Measurements from ENCODE around the gene PGAP1. TPM values are rescaled to one million over a fixed set of nuclear protein-coding genes. Genes with fewer than 3 reads are reported as not detected.

PGAP1 gene
- polyA plus RNA-seq, 4 donors, result 25.6 to 33.9 (median 29.2) TPM

- no peak for DNase-seq (ENCODE audit: low read depth in 4 of 4, low spot score in 3 of 4)
Observed at GRCh38 chr2:196804381-196804780, 122.1 kb downstream of the PGAP1 start.

DNA sequence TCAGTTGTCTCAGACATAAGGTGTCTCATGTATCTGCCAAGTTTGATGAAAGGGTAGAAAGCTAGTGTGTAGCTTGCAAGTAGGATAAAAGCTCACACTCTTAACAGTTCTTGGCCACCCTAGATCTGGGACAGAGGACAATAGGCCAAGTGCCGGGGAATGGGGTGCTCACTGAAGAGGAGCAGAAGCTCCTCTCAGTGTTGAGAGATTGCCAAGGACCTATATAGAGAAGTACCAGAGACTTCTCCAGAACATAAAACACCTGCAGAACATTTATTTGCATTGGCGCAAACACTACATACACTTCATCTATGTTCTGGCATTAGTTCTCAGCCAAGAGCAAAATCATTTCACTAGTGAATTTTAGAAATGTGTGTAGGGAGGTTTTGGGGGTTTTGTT, 124.1 kb downstream of the PGAP1 start:
- DNase-seq (ENCODE audit: low read depth in 4 of 4, low spot score in 3 of 4), result no peak

DNA sequence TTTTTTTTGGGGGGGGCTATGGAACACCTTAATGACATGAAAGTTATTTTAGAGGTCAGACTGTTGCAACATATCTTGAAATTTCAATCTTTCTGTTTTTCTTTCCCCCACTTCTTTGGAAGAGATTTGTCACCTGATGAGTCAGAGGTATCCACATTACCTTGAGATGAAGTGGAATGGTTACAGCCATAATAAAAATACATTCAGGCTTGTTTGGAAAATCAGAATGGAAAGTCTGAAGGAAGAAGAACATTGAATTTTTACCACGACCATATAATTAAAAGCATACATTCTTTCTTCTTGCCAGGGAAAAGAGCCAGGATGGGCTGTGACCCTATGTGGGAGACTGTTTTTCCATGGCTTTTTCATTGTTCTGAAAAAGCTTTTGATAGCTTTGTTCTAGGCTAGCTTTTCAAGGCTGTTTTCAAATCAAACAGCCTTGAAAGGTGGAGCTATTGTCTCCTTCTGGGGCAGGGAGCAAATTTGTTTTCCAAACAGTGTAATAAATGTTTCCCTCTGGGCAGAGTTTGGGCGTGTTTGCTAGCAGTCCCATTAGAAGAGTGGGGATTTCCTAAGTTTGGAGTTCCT, 124.7 kb downstream of the PGAP1 start:
- DNase-seq (ENCODE audit: low read depth in 4 of 4, low spot score in 3 of 4), result no peak

GRCh38 chr2:196798980-196799379, 127.5 kb downstream of the PGAP1 start:
- DNase-seq (ENCODE audit: low read depth in 4 of 4, low spot score in 3 of 4), result no peak

DNA sequence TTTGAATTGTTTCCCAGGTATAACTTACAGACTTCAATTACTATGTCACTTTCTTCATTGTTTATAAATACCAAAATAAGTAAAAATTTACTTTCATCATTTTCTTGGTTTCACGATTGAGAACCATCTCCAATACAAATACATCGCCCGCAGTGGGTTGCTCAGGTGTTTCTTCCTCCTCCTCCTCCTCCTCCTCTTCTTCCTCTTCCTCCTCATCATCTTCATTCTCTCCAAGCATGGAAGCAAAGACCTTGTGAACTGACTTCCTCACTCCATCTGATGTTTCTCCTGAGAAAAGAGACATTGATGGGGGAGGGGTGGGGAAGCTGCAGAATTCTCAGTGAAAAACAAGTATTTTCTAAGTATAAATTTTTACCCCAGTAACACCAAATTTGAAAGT, 133.6 kb downstream of the PGAP1 start:
- DNase-seq (ENCODE audit: low read depth in 4 of 4, low spot score in 3 of 4), result no peak

- DNase-seq (ENCODE audit: low read depth in 4 of 4, low spot score in 3 of 4), result no peak
Observed at GRCh38 chr2:196783431-196784094, 142.9 kb downstream of the PGAP1 start.

Other genes with a start within 250 kb of the PGAP1 start
- gene GTF3C3, start 127.0 kb downstream of the PGAP1 start, polyA plus RNA-seq (ENCODE audit: insufficient read length in 4 of 4), result 10 to 100 TPM; 49.3 to 65.5 (median 62.2) TPM
- gene C2orf66, start 117.4 kb downstream of the PGAP1 start, polyA plus RNA-seq (ENCODE audit: insufficient read length in 4 of 4), result 1 to 10 TPM in 1 of 4 donors, under 1 TPM in 3; 0.18 to 1.3 (median 0.32) TPM